DND-41 (cell line): ENCODE data around the gene CDR2.

Experiments
- ATAC-seq: fragments of 200-7000 bp; cut with Tn5 transposase; 3 replicates; pipeline ENCODE4 v1.9.1; 2021; ENCODE audit warnings: low read depth; ENCODE audit not compliant: insufficient read depth
- DNase-seq: peaks from one replicate; pipeline ENCODE4 v3.0.0-alpha.2; 2020
- H2AFZ ChIP-seq: 2 replicates; pipeline ENCODE4 v1.6.0; 2012; ENCODE audit warnings: low read depth, low read length
- H3K27ac ChIP-seq: 2 replicates; pipeline ENCODE4 v1.5.1; 2012; ENCODE audit warnings: low read length, inconsistent platforms
- H3K27me3 ChIP-seq: fragments of 200-600 bp; sonication (generic); 2 replicates; pipeline ENCODE4 v1.6.0; 2012; ENCODE audit warnings: low read length, mild to moderate bottlenecking, inconsistent platforms; ENCODE audit not compliant: insufficient read depth, poor library complexity
- H3K36me3 ChIP-seq: 2 replicates; pipeline ENCODE4 v1.5.1; 2012; ENCODE audit warnings: low read length, inconsistent platforms; ENCODE audit not compliant: insufficient read depth
- H3K4me1 ChIP-seq: 2 replicates; pipeline ENCODE4 v1.5.1; 2012; ENCODE audit warnings: mild to moderate bottlenecking, low read length; ENCODE audit not compliant: insufficient read depth
- H3K4me2 ChIP-seq: 2 replicates; pipeline ENCODE4 v1.6.0; 2012; ENCODE audit warnings: mild to moderate bottlenecking, moderate library complexity, low read length, inconsistent platforms; ENCODE audit not compliant: insufficient read depth
- H3K4me3 ChIP-seq, 2 experiments: fragments of 200-600 bp in 1 of 2; shearing (Covaris generic) in 1 of 2; 2 replicates each; pipeline ENCODE4 v1.5.1; 2012 to 2016; ENCODE audit warnings: inconsistent platforms in 2 of 2, low read length in 2 of 2, mild to moderate bottlenecking in 2 of 2, low read depth in 1 of 2, moderate library complexity in 1 of 2
- H3K79me2 ChIP-seq: 2 replicates; pipeline ENCODE4 v1.6.0; 2012; ENCODE audit warnings: low read length, inconsistent platforms; ENCODE audit not compliant: insufficient read depth
- H3K9ac ChIP-seq: 2 replicates; pipeline ENCODE4 v1.6.0; 2012; ENCODE audit warnings: low read depth, mild to moderate bottlenecking, inconsistent platforms, low read length, moderate library complexity
- H3K9me3 ChIP-seq: 2 replicates; pipeline ENCODE4 v1.5.1; 2012; ENCODE audit warnings: low read length, moderate library complexity, mild to moderate bottlenecking, inconsistent platforms; ENCODE audit not compliant: insufficient read depth, severe bottlenecking
- H4K20me1 ChIP-seq: 2 replicates; pipeline ENCODE4 v1.6.0; 2012; ENCODE audit warnings: low read length; ENCODE audit not compliant: insufficient read depth
- EZH2 ChIP-seq: IDR thresholded peaks from 3 replicates; pipeline ENCODE4 v1.6.1; 2012; ENCODE audit warnings: borderline replicate concordance, low read depth, mild to moderate bottlenecking, moderate library complexity, low read length, inconsistent platforms; ENCODE audit not compliant: severe bottlenecking
- TF ChIP-seq, protein P1 (sequence below): IDR thresholded peaks from 2 replicates; pipeline ENCODE4 v1.5.1; 2012; ENCODE audit warnings: borderline replicate concordance, low read length, moderate library complexity, mild to moderate bottlenecking; ENCODE audit not compliant: poor library complexity, severe bottlenecking; ENCODE audit errors: extremely low read depth

The CDR2 gene

DNA sequence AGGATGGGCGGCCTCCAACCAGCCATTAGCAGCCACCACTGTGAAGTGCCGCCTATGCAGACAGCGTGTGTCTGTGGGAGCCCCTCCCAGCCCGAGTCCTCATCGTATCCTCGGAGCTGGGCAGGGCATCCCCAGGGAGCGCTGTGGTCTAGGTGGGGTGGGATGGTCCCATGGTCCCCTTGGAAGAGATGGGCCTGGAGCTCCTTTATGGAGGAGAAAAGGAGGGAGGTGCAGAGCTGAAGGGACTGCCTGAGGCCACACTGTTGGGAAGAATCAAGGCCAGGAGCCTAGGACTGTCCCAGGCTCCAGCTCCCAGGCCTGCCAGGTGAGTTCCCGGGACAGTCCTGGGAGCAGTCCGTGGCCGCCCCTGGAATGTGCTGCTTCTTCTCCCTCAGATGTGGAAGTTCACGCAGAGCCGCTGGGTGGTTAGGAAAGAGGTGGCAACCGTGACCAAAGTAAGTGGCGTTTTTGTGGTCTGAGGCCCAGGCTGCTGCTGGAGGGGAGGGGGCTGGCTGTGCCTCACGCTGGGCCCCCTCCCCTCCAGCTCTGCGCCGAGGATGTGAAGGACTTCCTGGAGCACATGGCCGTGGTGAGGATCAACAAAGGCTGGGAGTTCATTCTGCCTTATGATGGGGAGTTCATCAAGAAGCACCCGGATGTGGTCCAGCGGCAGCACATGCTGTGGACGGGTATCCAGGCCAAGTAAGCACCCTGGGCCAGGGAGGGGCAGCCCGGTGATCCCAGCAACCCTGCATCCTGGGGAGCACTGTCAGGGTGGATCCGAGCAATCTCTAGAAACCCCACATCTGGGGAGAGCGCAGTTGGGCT is 50.2 kb downstream of the CDR2 start:
- H3K27me3 ChIP-seq, result no peaks in the 10 kb centered on the region
- no peak for ATAC-seq
- no peaks in the 10 kb centered on the region for H3K9me3 ChIP-seq
- no peaks in the 10 kb centered on the region for H3K4me1 ChIP-seq
- TF ChIP-seq EZH2, result no peak
- peaks cover 11% of the 10 kb centered on the region; the same call in 1 of the 2 replicates for H3K79me2 ChIP-seq
- H3K4me3 ChIP-seq, result no peak overlapping the region
- H3K9ac ChIP-seq, result no peak overlapping the region
- DNase-seq, result peak; percentile 5
- H3K36me3 ChIP-seq, result peaks cover 99% of the 10 kb centered on the region
- no peak overlapping the region for H3K4me2 ChIP-seq
- peaks cover 45% of the 10 kb centered on the region for H4K20me1 ChIP-seq
- H3K27ac ChIP-seq, result no peak overlapping the region
- no peak overlapping the region for H2AFZ ChIP-seq

DNA sequence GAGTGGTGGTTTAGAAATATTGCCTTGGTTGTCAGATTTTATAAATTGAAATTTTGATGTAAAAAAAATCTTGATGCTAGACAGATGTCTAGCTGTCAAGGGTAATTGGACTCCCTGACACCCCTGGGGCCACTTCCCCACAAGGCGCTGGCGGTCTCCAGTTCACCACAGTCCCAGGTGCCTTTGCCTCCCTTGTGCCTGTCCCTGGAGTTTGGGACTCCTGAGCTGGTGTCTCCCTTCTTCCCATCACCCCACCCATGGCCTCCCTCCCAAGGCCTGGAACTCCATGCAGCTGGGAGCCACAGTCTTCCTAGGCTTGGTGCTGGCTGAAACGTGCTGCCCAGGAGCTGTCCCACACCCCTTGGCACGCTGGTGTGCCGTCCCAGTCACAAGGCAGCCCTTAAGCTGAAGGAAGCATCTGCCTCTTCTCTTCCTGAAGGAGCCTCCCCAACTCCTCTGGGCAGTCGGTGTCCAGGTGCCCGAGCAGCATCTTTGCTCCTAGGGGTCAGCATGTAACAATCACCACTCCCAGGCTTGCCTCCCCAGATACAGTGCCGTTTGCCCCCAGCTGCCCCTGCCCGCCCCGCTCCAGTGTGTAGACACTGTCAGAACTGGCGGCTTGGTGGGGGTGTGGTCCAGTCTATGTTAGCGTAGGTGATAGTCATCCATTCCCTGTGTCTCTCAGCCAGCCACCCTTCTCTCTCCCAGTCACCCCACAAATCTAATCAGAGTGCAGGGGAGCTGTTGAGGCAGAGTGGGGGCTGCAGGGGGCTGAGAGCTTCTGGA is 51.1 kb downstream of the CDR2 start:
- H3K9me3 ChIP-seq, result no peaks in the 10 kb centered on the region
- H3K27me3 ChIP-seq, result no peaks in the 10 kb centered on the region
- H3K4me2 ChIP-seq, result no peak overlapping the region
- H3K36me3 ChIP-seq, result peaks cover 99% of the 10 kb centered on the region
- TF ChIP-seq, protein P1, sequence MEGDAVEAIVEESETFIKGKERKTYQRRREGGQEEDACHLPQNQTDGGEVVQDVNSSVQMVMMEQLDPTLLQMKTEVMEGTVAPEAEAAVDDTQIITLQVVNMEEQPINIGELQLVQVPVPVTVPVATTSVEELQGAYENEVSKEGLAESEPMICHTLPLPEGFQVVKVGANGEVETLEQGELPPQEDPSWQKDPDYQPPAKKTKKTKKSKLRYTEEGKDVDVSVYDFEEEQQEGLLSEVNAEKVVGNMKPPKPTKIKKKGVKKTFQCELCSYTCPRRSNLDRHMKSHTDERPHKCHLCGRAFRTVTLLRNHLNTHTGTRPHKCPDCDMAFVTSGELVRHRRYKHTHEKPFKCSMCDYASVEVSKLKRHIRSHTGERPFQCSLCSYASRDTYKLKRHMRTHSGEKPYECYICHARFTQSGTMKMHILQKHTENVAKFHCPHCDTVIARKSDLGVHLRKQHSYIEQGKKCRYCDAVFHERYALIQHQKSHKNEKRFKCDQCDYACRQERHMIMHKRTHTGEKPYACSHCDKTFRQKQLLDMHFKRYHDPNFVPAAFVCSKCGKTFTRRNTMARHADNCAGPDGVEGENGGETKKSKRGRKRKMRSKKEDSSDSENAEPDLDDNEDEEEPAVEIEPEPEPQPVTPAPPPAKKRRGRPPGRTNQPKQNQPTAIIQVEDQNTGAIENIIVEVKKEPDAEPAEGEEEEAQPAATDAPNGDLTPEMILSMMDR, result no peak
- no peak for TF ChIP-seq EZH2
- no peaks in the 10 kb centered on the region for H3K4me1 ChIP-seq
- no peak overlapping the region for H3K27ac ChIP-seq
- no peak overlapping the region for H3K9ac ChIP-seq
- peaks cover 45% of the 10 kb centered on the region for H4K20me1 ChIP-seq
- no peak for ATAC-seq
- H2AFZ ChIP-seq, result no peak overlapping the region
- H3K79me2 ChIP-seq, result peaks cover 11% of the 10 kb centered on the region; the same call in 1 of the 2 replicates
- no peak overlapping the region for H3K4me3 ChIP-seq
- peak; percentile 3 for DNase-seq

DNA sequence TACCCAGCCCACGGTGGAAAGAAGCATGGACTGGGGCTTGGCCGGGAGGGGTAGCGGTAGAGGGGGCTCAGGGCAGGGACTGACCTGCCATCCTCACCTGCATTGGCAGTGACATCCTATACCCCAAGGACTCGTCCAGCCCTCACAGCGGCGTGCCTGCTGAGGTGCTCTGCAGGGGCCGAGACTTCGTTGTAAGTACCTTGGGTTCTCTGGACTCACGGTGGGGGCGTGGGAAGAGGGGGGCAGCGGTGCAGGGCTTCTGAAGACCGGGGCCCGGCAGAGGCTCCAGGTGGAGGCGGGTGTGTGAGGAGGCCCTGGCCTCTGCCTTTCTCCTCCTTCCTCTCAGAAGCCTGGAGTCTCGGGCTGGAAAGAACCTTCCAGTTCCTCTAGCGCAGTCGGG is 51.7 kb downstream of the CDR2 start:
- DNase-seq (no peak), ATAC-seq (no peak)
- no peak overlapping the region for H3K27ac ChIP-seq
- no peaks in the 10 kb centered on the region for H3K9me3 ChIP-seq
- H3K36me3 ChIP-seq, result peaks cover 97% of the 10 kb centered on the region
- H3K4me1 ChIP-seq, result no peaks in the 10 kb centered on the region
- no peak overlapping the region for H2AFZ ChIP-seq
- peaks cover 43% of the 10 kb centered on the region for H4K20me1 ChIP-seq
- H3K4me3 ChIP-seq, result no peak overlapping the region
- H3K79me2 ChIP-seq, result peaks cover 11% of the 10 kb centered on the region; the same call in 1 of the 2 replicates
- no peaks in the 10 kb centered on the region for H3K27me3 ChIP-seq
- H3K4me2 ChIP-seq, result no peak overlapping the region
- no peak overlapping the region for H3K9ac ChIP-seq
- no peak for TF ChIP-seq EZH2
- TF ChIP-seq, protein P1, result no peak

DNA sequence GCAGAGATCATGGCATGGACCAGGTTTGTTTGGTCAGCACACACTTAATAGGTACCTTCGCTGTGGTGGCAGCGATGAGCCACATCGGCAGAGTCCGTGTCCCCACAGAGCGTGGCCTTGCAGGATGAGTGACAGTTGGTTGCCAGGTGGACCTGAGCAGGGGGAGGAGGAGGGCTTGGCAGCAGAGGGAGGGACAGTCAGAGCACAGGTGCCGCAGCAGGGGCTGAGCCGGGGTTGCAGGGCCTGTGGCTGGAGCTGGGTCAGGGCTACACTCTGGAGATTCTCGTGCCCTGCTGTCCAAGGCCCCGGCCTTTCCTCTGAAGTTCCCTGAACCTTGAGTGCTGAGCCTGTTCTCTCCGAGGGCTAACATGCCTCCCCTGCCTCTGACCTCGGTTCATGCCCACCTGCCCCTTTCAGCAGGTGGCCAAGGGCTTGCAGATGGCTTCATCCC is 52.4 kb downstream of the CDR2 start:
- H3K4me1 ChIP-seq, result no peaks in the 10 kb centered on the region
- no peak overlapping the region for H3K4me2 ChIP-seq
- ATAC-seq (no peak), DNase-seq (no peak)
- no peak overlapping the region for H3K9ac ChIP-seq
- peaks cover 37% of the 10 kb centered on the region for H4K20me1 ChIP-seq
- H3K27me3 ChIP-seq, result no peaks in the 10 kb centered on the region
- H3K36me3 ChIP-seq, result peaks cover 97% of the 10 kb centered on the region
- H3K9me3 ChIP-seq, result no peaks in the 10 kb centered on the region
- H3K4me3 ChIP-seq, result no peak overlapping the region
- H2AFZ ChIP-seq, result no peak overlapping the region
- peaks cover 11% of the 10 kb centered on the region; the same call in 1 of the 2 replicates for H3K79me2 ChIP-seq
- H3K27ac ChIP-seq, result no peak overlapping the region
- TF ChIP-seq, protein P1, result no peak
- TF ChIP-seq EZH2, result no peak
